ENCODE measurements around the gene CEACAM1.

DNA sequence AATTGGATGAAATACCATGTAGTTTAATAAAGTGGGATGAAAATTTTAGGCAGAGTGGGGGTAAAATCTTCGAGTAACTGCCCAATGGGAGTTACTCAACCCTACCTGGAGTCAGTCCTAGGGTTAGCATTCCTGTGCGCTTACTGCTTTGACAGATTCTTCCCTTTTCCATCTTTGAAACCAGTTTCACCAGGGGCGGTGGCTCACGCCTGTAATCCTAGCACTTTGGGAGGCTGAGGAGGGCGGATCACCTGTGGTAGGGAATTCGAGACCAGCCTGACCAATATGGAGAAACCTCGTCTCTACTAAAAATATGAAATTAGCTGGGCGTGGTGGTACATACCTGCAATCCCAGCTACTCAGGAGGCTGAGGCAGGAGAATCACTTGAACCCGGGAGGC, 48.5 kb downstream of the CEACAM1 start:
- TF ChIP-seq, protein P1, sequence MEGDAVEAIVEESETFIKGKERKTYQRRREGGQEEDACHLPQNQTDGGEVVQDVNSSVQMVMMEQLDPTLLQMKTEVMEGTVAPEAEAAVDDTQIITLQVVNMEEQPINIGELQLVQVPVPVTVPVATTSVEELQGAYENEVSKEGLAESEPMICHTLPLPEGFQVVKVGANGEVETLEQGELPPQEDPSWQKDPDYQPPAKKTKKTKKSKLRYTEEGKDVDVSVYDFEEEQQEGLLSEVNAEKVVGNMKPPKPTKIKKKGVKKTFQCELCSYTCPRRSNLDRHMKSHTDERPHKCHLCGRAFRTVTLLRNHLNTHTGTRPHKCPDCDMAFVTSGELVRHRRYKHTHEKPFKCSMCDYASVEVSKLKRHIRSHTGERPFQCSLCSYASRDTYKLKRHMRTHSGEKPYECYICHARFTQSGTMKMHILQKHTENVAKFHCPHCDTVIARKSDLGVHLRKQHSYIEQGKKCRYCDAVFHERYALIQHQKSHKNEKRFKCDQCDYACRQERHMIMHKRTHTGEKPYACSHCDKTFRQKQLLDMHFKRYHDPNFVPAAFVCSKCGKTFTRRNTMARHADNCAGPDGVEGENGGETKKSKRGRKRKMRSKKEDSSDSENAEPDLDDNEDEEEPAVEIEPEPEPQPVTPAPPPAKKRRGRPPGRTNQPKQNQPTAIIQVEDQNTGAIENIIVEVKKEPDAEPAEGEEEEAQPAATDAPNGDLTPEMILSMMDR (IDR thresholded peaks at IDR 0.05), result no peak
- TF ChIP-seq POLR2A (IDR thresholded peaks at IDR 0.05), result no peak
